ENCODE results near the gene SLC48A1.

GRCh38 chr12:47814539-47815170 lies 41.6 kb downstream of the SLC48A1 start:
- TF ChIP-seq ESRRG (CRISPR knock-in tag; IDR thresholded peaks at IDR 0.05) (no peak), PATZ1 (CRISPR knock-in tag; IDR thresholded peaks at IDR 0.05; ENCODE audit: borderline replicate concordance) (no peak), CSRNP3 (CRISPR knock-in tag; IDR thresholded peaks at IDR 0.05) (no peak)

Data from SK-N-SH treated with all-trans-retinoic acid at 6 μM for 48 hours (cell line).